OCI-LY3 (cell line): ENCODE measurements around the gene TMSB10.

ENCODE experiments used
- H2AFZ ChIP-seq: fragments of 200-600, 300-600 bp; shearing (Covaris generic); 2 replicates; pipeline ENCODE4 v1.6.0; 2014; ENCODE audit warnings: antibody characterized with exemption, low read depth, low read length
- H3K27ac ChIP-seq: fragments of 200-600, 300-600 bp; sonication (generic); 2 replicates; pipeline ENCODE4 v1.5.1; 2014; ENCODE audit warnings: mild to moderate bottlenecking, low read length, moderate library complexity, mixed read lengths
- H3K27me3 ChIP-seq: fragments of 200-600, 300-600 bp; sonication (generic); 2 replicates; pipeline ENCODE4 v1.6.1; 2014; ENCODE audit warnings: low read depth, low read length, mixed read lengths
- H3K36me3 ChIP-seq: fragments of 200-600, 300-600 bp; sonication (generic); replicated peaks from 2 replicates; pipeline ENCODE3; 2014; ENCODE audit warnings: low read depth, low read length, mixed read lengths
- H3K4me1 ChIP-seq: fragments of 300-600, 200-600 bp; sonication (generic); 2 replicates; pipeline ENCODE4 v1.6.1; 2014; ENCODE audit warnings: low read length, mixed read lengths
- H3K4me2 ChIP-seq: fragments of 200-600, 300-600 bp; sonication (generic); 2 replicates; pipeline ENCODE4 v1.6.1; 2014; ENCODE audit warnings: low read length, mixed read lengths
- H3K4me3 ChIP-seq: fragments of 300-600, 200-600 bp; sonication (generic); 2 replicates; pipeline ENCODE4 v1.5.1; 2014; ENCODE audit warnings: antibody characterized with exemption, mild to moderate bottlenecking, low read length, moderate library complexity
- H3K79me2 ChIP-seq: fragments of 300-600, 200-600 bp; shearing (Covaris generic); 2 replicates; pipeline ENCODE4 v1.6.1; 2014; ENCODE audit warnings: mild to moderate bottlenecking, low read length, mixed read lengths
- H3K9ac ChIP-seq: fragments of 300-600, 200-600 bp; shearing (Covaris generic); 2 replicates; pipeline ENCODE4 v1.6.0; 2014; ENCODE audit warnings: mild to moderate bottlenecking, low read length, moderate library complexity
- H3K9me3 ChIP-seq: fragments of 200-600, 300-600 bp; shearing (Covaris generic); 2 replicates; pipeline ENCODE4 v1.6.1; 2014; ENCODE audit warnings: low read length, mixed read lengths; ENCODE audit not compliant: insufficient read depth
- H4K20me1 ChIP-seq: fragments of 200-600, 300-600 bp; sonication (generic); 2 replicates; pipeline ENCODE4 v1.6.1; 2016; ENCODE audit warnings: low read length, mixed read lengths; ENCODE audit not compliant: insufficient read depth
- CTCF ChIP-seq: fragments of 200-600, 300-600 bp; sonication (generic); IDR thresholded peaks from 2 replicates; pipeline ENCODE4 v1.5.1; 2014; ENCODE audit warnings: antibody characterized with exemption, low read length, low read depth
- EZH2phosphoT487 ChIP-seq: fragments of 200-600 bp; shearing (Covaris generic); IDR thresholded peaks from 2 replicates; pipeline ENCODE4 v1.6.1; 2018; ENCODE audit warnings: antibody characterized with exemption, mixed run types, low read depth

The TMSB10 gene

GRCh38 chr2:84906900-84907714 lies 1.7 kb downstream of the TMSB10 start:
- Histone ChIP-seq H3K79me2 (peaks cover 21% of the 10 kb centered on the region), H3K36me3 (peaks cover 34% of the 10 kb centered on the region), H3K4me1 (peaks cover 22% of the 10 kb centered on the region), H4K20me1 (peaks cover 15% of the 10 kb centered on the region), H2AFZ (no peak overlapping the region), H3K4me2 (peak overlapping the region; percentile 95), H3K9me3 (no peaks in the 10 kb centered on the region), H3K27me3 (peaks cover 8% of the 10 kb centered on the region; the same call in 1 of the 2 replicates), H3K4me3 (peak overlapping the region; percentile 93), H3K27ac (peak overlapping the region; percentile 65), H3K9ac (peak overlapping the region; percentile 90)
- TF ChIP-seq EZH2phosphoT487 (no peak), CTCF (no peak)

GRCh38 chr2:84908948-84909713 lies 3.7 kb downstream of the TMSB10 start:
- no peak overlapping the region for H3K4me2 ChIP-seq
- H4K20me1 ChIP-seq, result peaks cover 15% of the 10 kb centered on the region
- no peak overlapping the region for H3K4me3 ChIP-seq
- H3K27ac ChIP-seq, result peak overlapping the region; percentile 6; the same call in 1 of the 2 replicates
- H3K79me2 ChIP-seq, result peaks cover 21% of the 10 kb centered on the region
- TF ChIP-seq EZH2phosphoT487 (no peak), CTCF (no peak)
- H3K36me3 ChIP-seq, result peaks cover 34% of the 10 kb centered on the region
- H3K27me3 ChIP-seq, result peaks cover 6% of the 10 kb centered on the region; the same call in 1 of the 2 replicates
- H3K4me1 ChIP-seq, result peaks cover 22% of the 10 kb centered on the region
- H2AFZ ChIP-seq, result no peak overlapping the region
- no peak overlapping the region for H3K9ac ChIP-seq
- no peaks in the 10 kb centered on the region for H3K9me3 ChIP-seq

- peaks cover 14% of the 10 kb centered on the region for H4K20me1 ChIP-seq
- no peak overlapping the region for H2AFZ ChIP-seq
- peaks cover 16% of the 10 kb centered on the region for H3K4me1 ChIP-seq
- no peaks in the 10 kb centered on the region for H3K9me3 ChIP-seq
- H3K4me3 ChIP-seq, result no peak overlapping the region
- TF ChIP-seq CTCF (no peak), EZH2phosphoT487 (no peak)
- H3K79me2 ChIP-seq, result peaks cover 13% of the 10 kb centered on the region
- H3K9ac ChIP-seq, result no peak overlapping the region
- no peak overlapping the region for H3K27ac ChIP-seq
- H3K36me3 ChIP-seq, result peaks cover 32% of the 10 kb centered on the region
- no peak overlapping the region for H3K4me2 ChIP-seq
- no peaks in the 10 kb centered on the region for H3K27me3 ChIP-seq
These were observed 5.8 kb downstream of the TMSB10 start for GRCh38 chr2:84911135-84911678.

- H3K9me3 ChIP-seq, result no peaks in the 10 kb centered on the region
- no peak overlapping the region for H2AFZ ChIP-seq
- TF ChIP-seq CTCF (no peak), EZH2phosphoT487 (no peak)
- no peaks in the 10 kb centered on the region for H4K20me1 ChIP-seq
- H3K27me3 ChIP-seq, result no peaks in the 10 kb centered on the region
- H3K4me3 ChIP-seq, result no peak overlapping the region
- no peak overlapping the region for H3K27ac ChIP-seq
- peaks cover 8% of the 10 kb centered on the region; the same call in 1 of the 2 replicates for H3K4me1 ChIP-seq
- no peaks in the 10 kb centered on the region for H3K79me2 ChIP-seq
- peaks cover 20% of the 10 kb centered on the region for H3K36me3 ChIP-seq
- no peak overlapping the region for H3K4me2 ChIP-seq
- no peak overlapping the region for H3K9ac ChIP-seq
These were observed 7.5 kb downstream of the TMSB10 start for GRCh38 chr2:84912984-84913383.
